K562 (cell line): Measurements from ENCODE around the gene ANKRD65. TPM values are rescaled to one million over a fixed set of nuclear protein-coding genes. Genes with fewer than 3 reads are reported as not detected.

ENCODE experiments used
- CBFB ChIP-seq: sonication (generic); formaldehyde crosslinking; IDR thresholded peaks from 2 replicates; pipeline ENCODE4 v1.4.0; 2020; ENCODE audit warnings: mild to moderate bottlenecking, missing genetic modification reagents
- ELF1 ChIP-seq: fragments of 200-800 bp; sonication (Bioruptor generic); IDR thresholded peaks from 2 replicates; pipeline ENCODE4 v1.6.1; 2016; ENCODE audit warnings: missing genetic modification characterization, missing compliant biosample characterization
- HDAC8 ChIP-seq: fragments of 450-650 bp; IDR thresholded peaks from 2 replicates; pipeline ENCODE4 v1.6.1; 2016; ENCODE audit warnings: mild to moderate bottlenecking, missing genetic modification characterization, moderate library complexity, missing compliant biosample characterization
- HMGN3 ChIP-seq: IDR thresholded peaks from 2 replicates; pipeline ENCODE4 v1.6.1; 2011; ENCODE audit warnings: borderline replicate concordance, low read depth, mild to moderate bottlenecking, mixed read lengths, low read length; ENCODE audit not compliant: insufficient read length; ENCODE audit errors: extremely low read depth
- MAFK ChIP-seq: IDR thresholded peaks from 2 replicates; pipeline ENCODE4 v1.6.1; 2011; ENCODE audit warnings: low read length, improper control_type of control experiment
- MTF1 ChIP-seq: fragments of 250-450 bp; sonication (Bioruptor Pico); IDR thresholded peaks from 2 replicates; pipeline ENCODE4 v1.9.0; 2021; ENCODE audit warnings: moderate library complexity, mild to moderate bottlenecking, inconsistent platforms, borderline replicate concordance
- U2AF2 ChIP-seq: fragments of 200-400 bp; formaldehyde crosslinking; optimal IDR thresholded peaks from 2 replicates; pipeline ENCODE3; 2017; ENCODE audit warnings: low read depth, mild to moderate bottlenecking, low read length
- ZBTB1 ChIP-seq: sonication (generic); formaldehyde crosslinking; IDR thresholded peaks from 2 replicates; pipeline ENCODE4 v1.8.1; 2023; ENCODE audit warnings: missing genetic modification reagents, low read depth, mild to moderate bottlenecking, borderline replicate concordance
- ZBTB17 ChIP-seq: fragments of 450-650 bp; formaldehyde crosslinking; IDR thresholded peaks from 2 replicates; pipeline ENCODE4 v1.4.0; 2020; ENCODE audit warnings: mild to moderate bottlenecking
- ZNF274 ChIP-seq: IDR thresholded peaks from 2 replicates; pipeline ENCODE4 v1.6.1; 2011; ENCODE audit warnings: low read depth, mild to moderate bottlenecking, low read length, moderate library complexity, borderline replicate concordance
- ZNF311 ChIP-seq: fragments of 250-450 bp; sonication (Bioruptor Pico); IDR thresholded peaks from 2 replicates; pipeline ENCODE4 v1.4.0; 2020; ENCODE audit warnings: mild to moderate bottlenecking, moderate library complexity
- polyA plus RNA-seq, 8 experiments: library from polyadenylated mRNA; depleted of rRNA in 4 of 8; stranded (reverse) in 5 of 8; unstranded in 3 of 8; fragments of >200 nt; fragmentation: Nextera tagmentation in 2 of 8; fragmentation: Illumina TruSeq in 1 of 8; extraction: Ambion mirVana in 2 of 8; extraction: Trizol in 1 of 8; gene quantifications; 2 replicates each; pipeline versions ENCODE4 v1.2.1 to v1.2.3, GENCODE V29; 2011 to 2014; ENCODE audit warnings: inconsistent platforms in 1 of 8, missing spikeins in 1 of 8
- total RNA-seq, 7 experiments: library from RNA; depleted of rRNA in 6 of 7; stranded (reverse); fragments of >200 nt in 6 of 7; fragmentation: Illumina TruSeq in 2 of 7; extraction: Trizol in 2 of 7; gene quantifications; 2 replicates each; pipeline versions ENCODE4 v1.2.1 to v1.2.3, GENCODE V29; 2011 to 2021; ENCODE audit warnings: low replicate concordance in 1 of 7
- TF ChIP-seq, protein P1 (sequence below): fragments of 250-450 bp; sonication (Bioruptor Pico); IDR thresholded peaks from 2 replicates; pipeline ENCODE4 v1.4.0; 2020; ENCODE audit warnings: mild to moderate bottlenecking, moderate library complexity, borderline replicate concordance
- TF ChIP-seq, protein P2 (sequence below): fragments of 450-650 bp; IDR thresholded peaks from 2 replicates; pipeline ENCODE4 v1.6.1; 2016; ENCODE audit warnings: mild to moderate bottlenecking, moderate library complexity

Gene ANKRD65
- total and polyA plus RNA-seq, 9 of the 15 experiments (the other 6 are each of a cell fraction or from before 2014, with no cell fraction given) = not detected

DNA sequence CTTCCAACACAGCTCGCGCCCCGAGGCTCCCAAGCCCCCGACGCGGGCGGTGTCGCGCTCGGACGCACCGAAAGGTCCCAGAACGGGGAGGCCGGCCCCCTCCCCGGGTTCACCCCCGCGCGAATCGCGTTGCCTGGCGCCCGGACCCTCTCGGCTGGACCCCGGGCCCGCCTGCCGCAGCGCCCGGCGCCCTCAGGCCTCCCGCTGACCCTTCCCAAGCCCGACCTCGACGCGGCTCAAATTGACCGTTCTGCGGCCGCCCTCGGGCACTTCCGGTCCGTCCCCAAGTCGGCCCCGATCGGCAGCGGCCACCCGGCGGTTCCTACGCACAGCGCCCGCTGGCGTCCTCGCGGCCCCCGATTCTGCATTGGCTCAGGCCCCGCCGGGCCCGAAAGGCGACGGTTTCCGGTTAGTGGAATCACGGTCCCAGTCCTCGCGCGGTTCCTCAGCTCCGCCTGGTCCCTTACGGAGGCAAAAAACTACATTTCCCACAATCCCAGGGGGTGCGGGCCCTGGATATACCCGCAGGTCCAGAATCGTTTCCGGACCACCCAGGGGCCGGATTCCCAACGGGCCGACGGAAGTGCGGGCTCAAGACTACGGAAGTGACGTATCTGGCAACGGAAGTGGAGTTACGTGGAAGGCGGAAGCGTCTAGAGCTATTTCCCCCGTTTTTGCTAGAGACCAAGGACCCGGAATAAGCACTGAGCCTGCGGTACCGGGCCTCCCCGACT is 46.0 kb downstream of the ANKRD65 start, which contains the start of gene AURKAIP1 (continued):
- TF ChIP-seq, protein P1, sequence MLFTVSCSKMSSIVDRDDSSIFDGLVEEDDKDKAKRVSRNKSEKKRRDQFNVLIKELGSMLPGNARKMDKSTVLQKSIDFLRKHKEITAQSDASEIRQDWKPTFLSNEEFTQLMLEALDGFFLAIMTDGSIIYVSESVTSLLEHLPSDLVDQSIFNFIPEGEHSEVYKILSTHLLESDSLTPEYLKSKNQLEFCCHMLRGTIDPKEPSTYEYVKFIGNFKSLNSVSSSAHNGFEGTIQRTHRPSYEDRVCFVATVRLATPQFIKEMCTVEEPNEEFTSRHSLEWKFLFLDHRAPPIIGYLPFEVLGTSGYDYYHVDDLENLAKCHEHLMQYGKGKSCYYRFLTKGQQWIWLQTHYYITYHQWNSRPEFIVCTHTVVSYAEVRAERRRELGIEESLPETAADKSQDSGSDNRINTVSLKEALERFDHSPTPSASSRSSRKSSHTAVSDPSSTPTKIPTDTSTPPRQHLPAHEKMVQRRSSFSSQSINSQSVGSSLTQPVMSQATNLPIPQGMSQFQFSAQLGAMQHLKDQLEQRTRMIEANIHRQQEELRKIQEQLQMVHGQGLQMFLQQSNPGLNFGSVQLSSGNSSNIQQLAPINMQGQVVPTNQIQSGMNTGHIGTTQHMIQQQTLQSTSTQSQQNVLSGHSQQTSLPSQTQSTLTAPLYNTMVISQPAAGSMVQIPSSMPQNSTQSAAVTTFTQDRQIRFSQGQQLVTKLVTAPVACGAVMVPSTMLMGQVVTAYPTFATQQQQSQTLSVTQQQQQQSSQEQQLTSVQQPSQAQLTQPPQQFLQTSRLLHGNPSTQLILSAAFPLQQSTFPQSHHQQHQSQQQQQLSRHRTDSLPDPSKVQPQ = no peak
- peak; percentile 98 for TF ChIP-seq ELF1 (tag)
- no peak for TF ChIP-seq U2AF2
- TF ChIP-seq, protein P2, sequence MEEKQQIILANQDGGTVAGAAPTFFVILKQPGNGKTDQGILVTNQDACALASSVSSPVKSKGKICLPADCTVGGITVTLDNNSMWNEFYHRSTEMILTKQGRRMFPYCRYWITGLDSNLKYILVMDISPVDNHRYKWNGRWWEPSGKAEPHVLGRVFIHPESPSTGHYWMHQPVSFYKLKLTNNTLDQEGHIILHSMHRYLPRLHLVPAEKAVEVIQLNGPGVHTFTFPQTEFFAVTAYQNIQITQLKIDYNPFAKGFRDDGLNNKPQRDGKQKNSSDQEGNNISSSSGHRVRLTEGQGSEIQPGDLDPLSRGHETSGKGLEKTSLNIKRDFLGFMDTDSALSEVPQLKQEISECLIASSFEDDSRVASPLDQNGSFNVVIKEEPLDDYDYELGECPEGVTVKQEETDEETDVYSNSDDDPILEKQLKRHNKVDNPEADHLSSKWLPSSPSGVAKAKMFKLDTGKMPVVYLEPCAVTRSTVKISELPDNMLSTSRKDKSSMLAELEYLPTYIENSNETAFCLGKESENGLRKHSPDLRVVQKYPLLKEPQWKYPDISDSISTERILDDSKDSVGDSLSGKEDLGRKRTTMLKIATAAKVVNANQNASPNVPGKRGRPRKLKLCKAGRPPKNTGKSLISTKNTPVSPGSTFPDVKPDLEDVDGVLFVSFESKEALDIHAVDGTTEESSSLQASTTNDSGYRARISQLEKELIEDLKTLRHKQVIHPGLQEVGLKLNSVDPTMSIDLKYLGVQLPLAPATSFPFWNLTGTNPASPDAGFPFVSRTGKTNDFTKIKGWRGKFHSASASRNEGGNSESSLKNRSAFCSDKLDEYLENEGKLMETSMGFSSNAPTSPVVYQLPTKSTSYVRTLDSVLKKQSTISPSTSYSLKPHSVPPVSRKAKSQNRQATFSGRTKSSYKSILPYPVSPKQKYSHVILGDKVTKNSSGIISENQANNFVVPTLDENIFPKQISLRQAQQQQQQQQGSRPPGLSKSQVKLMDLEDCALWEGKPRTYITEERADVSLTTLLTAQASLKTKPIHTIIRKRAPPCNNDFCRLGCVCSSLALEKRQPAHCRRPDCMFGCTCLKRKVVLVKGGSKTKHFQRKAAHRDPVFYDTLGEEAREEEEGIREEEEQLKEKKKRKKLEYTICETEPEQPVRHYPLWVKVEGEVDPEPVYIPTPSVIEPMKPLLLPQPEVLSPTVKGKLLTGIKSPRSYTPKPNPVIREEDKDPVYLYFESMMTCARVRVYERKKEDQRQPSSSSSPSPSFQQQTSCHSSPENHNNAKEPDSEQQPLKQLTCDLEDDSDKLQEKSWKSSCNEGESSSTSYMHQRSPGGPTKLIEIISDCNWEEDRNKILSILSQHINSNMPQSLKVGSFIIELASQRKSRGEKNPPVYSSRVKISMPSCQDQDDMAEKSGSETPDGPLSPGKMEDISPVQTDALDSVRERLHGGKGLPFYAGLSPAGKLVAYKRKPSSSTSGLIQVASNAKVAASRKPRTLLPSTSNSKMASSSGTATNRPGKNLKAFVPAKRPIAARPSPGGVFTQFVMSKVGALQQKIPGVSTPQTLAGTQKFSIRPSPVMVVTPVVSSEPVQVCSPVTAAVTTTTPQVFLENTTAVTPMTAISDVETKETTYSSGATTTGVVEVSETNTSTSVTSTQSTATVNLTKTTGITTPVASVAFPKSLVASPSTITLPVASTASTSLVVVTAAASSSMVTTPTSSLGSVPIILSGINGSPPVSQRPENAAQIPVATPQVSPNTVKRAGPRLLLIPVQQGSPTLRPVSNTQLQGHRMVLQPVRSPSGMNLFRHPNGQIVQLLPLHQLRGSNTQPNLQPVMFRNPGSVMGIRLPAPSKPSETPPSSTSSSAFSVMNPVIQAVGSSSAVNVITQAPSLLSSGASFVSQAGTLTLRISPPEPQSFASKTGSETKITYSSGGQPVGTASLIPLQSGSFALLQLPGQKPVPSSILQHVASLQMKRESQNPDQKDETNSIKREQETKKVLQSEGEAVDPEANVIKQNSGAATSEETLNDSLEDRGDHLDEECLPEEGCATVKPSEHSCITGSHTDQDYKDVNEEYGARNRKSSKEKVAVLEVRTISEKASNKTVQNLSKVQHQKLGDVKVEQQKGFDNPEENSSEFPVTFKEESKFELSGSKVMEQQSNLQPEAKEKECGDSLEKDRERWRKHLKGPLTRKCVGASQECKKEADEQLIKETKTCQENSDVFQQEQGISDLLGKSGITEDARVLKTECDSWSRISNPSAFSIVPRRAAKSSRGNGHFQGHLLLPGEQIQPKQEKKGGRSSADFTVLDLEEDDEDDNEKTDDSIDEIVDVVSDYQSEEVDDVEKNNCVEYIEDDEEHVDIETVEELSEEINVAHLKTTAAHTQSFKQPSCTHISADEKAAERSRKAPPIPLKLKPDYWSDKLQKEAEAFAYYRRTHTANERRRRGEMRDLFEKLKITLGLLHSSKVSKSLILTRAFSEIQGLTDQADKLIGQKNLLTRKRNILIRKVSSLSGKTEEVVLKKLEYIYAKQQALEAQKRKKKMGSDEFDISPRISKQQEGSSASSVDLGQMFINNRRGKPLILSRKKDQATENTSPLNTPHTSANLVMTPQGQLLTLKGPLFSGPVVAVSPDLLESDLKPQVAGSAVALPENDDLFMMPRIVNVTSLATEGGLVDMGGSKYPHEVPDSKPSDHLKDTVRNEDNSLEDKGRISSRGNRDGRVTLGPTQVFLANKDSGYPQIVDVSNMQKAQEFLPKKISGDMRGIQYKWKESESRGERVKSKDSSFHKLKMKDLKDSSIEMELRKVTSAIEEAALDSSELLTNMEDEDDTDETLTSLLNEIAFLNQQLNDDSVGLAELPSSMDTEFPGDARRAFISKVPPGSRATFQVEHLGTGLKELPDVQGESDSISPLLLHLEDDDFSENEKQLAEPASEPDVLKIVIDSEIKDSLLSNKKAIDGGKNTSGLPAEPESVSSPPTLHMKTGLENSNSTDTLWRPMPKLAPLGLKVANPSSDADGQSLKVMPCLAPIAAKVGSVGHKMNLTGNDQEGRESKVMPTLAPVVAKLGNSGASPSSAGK = no peak
- peak; percentile 83 for TF ChIP-seq ZBTB1 (CRISPR knock-in tag)
- peak; percentile 84 for TF ChIP-seq ZBTB17 (CRISPR knock-in tag)
- no peak for TF ChIP-seq CBFB
- TF ChIP-seq ZNF274 = peak; percentile 50; the same call in 1 of the 2 replicates
- TF ChIP-seq HMGN3 = peak; percentile 97
- TF ChIP-seq HDAC8 (tag) = peak; percentile 70; the same call in 1 of the 2 replicates
- TF ChIP-seq ZNF311 (CRISPR knock-in tag) = peak; percentile 38; the same call in 1 of the 2 replicates
- TF ChIP-seq MTF1 (CRISPR knock-in tag) = no peak
- 0 out of 2 replicates have a peak, but pooled peaks have one; percentile 20 for TF ChIP-seq MAFK
